ENCODE results near the gene IFT22. TPM values are rescaled to one million over a fixed set of nuclear protein-coding genes. Genes with fewer than 3 reads are reported as not detected.

The IFT22 gene
- total RNA-seq, 1 experiment from 2014 or later, result 15.5 TPM

DNA sequence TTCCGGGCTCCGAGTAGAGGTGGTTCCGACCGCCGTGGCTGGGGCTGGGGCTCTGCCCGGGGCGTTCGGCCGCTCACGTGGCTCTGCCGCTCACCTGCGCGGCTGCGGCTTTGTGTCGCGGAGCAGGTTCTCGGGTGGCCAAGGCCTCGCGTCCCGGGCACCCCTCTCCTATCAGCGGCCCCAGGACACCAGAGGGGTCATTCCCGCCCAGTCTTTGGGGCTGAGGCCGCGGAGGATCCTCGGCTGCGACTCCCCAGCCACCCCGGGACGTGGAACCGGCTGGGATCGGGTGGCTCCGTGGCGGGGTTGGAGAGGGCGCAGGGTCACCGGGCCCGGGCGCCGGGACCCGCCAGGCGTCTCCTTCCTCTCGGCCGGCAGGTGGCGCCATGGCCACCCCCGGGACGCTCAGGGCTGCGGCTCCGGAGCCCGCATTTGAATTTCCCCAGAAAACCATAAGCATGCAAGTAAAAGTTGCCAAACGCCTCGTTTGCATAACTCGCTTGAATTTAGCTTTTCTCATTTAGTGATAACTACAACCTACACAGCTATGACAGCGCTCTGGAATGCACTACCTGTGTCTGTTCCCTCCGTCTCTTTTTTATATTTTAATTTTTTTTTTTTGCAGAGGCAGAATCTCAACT lies 42.2 kb upstream of the IFT22 start (continued):
- no peak for TF ChIP-seq SMAD3 (CRISPR knock-in tag; IDR thresholded peaks at IDR 0.05; ENCODE audit: borderline replicate concordance)
- TF ChIP-seq JUN (CRISPR knock-in tag; IDR thresholded peaks at IDR 0.05), result peak; percentile 52; the same call in 1 of the 2 replicates
- no peak for TF ChIP-seq MYBL2 (CRISPR knock-in tag; IDR thresholded peaks at IDR 0.05)
- TF ChIP-seq, protein P1, sequence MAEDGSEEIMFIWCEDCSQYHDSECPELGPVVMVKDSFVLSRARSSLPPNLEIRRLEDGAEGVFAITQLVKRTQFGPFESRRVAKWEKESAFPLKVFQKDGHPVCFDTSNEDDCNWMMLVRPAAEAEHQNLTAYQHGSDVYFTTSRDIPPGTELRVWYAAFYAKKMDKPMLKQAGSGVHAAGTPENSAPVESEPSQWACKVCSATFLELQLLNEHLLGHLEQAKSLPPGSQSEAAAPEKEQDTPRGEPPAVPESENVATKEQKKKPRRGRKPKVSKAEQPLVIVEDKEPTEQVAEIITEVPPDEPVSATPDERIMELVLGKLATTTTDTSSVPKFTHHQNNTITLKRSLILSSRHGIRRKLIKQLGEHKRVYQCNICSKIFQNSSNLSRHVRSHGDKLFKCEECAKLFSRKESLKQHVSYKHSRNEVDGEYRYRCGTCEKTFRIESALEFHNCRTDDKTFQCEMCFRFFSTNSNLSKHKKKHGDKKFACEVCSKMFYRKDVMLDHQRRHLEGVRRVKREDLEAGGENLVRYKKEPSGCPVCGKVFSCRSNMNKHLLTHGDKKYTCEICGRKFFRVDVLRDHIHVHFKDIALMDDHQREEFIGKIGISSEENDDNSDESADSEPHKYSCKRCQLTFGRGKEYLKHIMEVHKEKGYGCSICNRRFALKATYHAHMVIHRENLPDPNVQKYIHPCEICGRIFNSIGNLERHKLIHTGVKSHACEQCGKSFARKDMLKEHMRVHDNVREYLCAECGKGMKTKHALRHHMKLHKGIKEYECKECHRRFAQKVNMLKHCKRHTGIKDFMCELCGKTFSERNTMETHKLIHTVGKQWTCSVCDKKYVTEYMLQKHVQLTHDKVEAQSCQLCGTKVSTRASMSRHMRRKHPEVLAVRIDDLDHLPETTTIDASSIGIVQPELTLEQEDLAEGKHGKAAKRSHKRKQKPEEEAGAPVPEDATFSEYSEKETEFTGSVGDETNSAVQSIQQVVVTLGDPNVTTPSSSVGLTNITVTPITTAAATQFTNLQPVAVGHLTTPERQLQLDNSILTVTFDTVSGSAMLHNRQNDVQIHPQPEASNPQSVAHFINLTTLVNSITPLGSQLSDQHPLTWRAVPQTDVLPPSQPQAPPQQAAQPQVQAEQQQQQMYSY (CRISPR knock-in tag; IDR thresholded peaks at IDR 0.05), result no peak
- TF ChIP-seq, protein P2, sequence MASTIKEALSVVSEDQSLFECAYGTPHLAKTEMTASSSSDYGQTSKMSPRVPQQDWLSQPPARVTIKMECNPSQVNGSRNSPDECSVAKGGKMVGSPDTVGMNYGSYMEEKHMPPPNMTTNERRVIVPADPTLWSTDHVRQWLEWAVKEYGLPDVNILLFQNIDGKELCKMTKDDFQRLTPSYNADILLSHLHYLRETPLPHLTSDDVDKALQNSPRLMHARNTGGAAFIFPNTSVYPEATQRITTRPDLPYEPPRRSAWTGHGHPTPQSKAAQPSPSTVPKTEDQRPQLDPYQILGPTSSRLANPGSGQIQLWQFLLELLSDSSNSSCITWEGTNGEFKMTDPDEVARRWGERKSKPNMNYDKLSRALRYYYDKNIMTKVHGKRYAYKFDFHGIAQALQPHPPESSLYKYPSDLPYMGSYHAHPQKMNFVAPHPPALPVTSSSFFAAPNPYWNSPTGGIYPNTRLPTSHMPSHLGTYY (CRISPR knock-in tag; IDR thresholded peaks at IDR 0.05), result no peak
- TF ChIP-seq, protein P3, sequence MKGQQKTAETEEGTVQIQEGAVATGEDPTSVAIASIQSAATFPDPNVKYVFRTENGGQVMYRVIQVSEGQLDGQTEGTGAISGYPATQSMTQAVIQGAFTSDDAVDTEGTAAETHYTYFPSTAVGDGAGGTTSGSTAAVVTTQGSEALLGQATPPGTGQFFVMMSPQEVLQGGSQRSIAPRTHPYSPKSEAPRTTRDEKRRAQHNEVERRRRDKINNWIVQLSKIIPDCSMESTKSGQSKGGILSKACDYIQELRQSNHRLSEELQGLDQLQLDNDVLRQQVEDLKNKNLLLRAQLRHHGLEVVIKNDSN (CRISPR knock-in tag; IDR thresholded peaks at IDR 0.05), result peak; percentile 72
- TF ChIP-seq, protein P4, sequence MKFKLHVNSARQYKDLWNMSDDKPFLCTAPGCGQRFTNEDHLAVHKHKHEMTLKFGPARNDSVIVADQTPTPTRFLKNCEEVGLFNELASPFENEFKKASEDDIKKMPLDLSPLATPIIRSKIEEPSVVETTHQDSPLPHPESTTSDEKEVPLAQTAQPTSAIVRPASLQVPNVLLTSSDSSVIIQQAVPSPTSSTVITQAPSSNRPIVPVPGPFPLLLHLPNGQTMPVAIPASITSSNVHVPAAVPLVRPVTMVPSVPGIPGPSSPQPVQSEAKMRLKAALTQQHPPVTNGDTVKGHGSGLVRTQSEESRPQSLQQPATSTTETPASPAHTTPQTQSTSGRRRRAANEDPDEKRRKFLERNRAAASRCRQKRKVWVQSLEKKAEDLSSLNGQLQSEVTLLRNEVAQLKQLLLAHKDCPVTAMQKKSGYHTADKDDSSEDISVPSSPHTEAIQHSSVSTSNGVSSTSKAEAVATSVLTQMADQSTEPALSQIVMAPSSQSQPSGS (CRISPR knock-in tag; IDR thresholded peaks at IDR 0.05; ENCODE audit: borderline replicate concordance, low read depth), result no peak
- no peak for TF ChIP-seq SOX15 (CRISPR knock-in tag; IDR thresholded peaks at IDR 0.05)
- TF ChIP-seq, protein P5, sequence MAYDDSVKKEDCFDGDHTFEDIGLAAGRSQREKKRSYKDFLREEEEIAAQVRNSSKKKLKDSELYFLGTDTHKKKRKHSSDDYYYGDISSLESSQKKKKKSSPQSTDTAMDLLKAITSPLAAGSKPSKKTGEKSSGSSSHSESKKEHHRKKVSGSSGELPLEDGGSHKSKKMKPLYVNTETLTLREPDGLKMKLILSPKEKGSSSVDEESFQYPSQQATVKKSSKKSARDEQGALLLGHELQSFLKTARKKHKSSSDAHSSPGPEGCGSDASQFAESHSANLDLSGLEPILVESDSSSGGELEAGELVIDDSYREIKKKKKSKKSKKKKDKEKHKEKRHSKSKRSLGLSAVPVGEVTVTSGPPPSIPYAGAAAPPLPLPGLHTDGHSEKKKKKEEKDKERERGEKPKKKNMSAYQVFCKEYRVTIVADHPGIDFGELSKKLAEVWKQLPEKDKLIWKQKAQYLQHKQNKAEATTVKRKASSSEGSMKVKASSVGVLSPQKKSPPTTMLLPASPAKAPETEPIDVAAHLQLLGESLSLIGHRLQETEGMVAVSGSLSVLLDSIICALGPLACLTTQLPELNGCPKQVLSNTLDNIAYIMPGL (CRISPR knock-in tag; IDR thresholded peaks at IDR 0.05), result peak; percentile 98
- TF ChIP-seq, protein P6, sequence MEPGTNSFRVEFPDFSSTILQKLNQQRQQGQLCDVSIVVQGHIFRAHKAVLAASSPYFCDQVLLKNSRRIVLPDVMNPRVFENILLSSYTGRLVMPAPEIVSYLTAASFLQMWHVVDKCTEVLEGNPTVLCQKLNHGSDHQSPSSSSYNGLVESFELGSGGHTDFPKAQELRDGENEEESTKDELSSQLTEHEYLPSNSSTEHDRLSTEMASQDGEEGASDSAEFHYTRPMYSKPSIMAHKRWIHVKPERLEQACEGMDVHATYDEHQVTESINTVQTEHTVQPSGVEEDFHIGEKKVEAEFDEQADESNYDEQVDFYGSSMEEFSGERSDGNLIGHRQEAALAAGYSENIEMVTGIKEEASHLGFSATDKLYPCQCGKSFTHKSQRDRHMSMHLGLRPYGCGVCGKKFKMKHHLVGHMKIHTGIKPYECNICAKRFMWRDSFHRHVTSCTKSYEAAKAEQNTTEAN (CRISPR knock-in tag; IDR thresholded peaks at IDR 0.05), result no peak
- TF ChIP-seq, protein P7, sequence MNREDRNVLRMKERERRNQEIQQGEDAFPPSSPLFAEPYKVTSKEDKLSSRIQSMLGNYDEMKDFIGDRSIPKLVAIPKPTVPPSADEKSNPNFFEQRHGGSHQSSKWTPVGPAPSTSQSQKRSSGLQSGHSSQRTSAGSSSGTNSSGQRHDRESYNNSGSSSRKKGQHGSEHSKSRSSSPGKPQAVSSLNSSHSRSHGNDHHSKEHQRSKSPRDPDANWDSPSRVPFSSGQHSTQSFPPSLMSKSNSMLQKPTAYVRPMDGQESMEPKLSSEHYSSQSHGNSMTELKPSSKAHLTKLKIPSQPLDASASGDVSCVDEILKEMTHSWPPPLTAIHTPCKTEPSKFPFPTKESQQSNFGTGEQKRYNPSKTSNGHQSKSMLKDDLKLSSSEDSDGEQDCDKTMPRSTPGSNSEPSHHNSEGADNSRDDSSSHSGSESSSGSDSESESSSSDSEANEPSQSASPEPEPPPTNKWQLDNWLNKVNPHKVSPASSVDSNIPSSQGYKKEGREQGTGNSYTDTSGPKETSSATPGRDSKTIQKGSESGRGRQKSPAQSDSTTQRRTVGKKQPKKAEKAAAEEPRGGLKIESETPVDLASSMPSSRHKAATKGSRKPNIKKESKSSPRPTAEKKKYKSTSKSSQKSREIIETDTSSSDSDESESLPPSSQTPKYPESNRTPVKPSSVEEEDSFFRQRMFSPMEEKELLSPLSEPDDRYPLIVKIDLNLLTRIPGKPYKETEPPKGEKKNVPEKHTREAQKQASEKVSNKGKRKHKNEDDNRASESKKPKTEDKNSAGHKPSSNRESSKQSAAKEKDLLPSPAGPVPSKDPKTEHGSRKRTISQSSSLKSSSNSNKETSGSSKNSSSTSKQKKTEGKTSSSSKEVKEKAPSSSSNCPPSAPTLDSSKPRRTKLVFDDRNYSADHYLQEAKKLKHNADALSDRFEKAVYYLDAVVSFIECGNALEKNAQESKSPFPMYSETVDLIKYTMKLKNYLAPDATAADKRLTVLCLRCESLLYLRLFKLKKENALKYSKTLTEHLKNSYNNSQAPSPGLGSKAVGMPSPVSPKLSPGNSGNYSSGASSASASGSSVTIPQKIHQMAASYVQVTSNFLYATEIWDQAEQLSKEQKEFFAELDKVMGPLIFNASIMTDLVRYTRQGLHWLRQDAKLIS (CRISPR knock-in tag; IDR thresholded peaks at IDR 0.05; ENCODE audit: borderline replicate concordance), result peak; percentile 64; the same call in 1 of the 2 replicates
- TF ChIP-seq, protein P8, sequence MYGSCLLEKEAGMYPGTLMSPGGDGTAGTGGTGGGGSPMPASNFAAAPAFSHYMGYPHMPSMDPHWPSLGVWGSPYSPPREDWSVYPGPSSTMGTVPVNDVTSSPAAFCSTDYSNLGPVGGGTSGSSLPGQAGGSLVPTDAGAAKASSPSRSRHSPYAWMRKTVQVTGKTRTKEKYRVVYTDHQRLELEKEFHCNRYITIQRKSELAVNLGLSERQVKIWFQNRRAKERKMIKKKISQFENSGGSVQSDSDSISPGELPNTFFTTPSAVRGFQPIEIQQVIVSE (CRISPR knock-in tag; IDR thresholded peaks at IDR 0.05; ENCODE audit: borderline replicate concordance), result no peak
- TF ChIP-seq, protein P9, sequence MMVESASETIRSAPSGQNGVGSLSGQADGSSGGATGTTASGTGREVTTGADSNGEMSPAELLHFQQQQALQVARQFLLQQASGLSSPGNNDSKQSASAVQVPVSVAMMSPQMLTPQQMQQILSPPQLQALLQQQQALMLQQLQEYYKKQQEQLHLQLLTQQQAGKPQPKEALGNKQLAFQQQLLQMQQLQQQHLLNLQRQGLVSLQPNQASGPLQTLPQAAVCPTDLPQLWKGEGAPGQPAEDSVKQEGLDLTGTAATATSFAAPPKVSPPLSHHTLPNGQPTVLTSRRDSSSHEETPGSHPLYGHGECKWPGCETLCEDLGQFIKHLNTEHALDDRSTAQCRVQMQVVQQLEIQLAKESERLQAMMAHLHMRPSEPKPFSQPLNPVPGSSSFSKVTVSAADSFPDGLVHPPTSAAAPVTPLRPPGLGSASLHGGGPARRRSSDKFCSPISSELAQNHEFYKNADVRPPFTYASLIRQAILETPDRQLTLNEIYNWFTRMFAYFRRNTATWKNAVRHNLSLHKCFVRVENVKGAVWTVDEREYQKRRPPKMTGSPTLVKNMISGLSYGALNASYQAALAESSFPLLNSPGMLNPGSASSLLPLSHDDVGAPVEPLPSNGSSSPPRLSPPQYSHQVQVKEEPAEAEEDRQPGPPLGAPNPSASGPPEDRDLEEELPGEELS (CRISPR knock-in tag; IDR thresholded peaks at IDR 0.05), result 0 out of 2 replicates have a peak, but pooled peaks have one; percentile 29
- no peak for TF ChIP-seq FOXJ3 (CRISPR knock-in tag; IDR thresholded peaks at IDR 0.05; ENCODE audit: borderline replicate concordance)
- TF ChIP-seq PRRX2 (CRISPR knock-in tag; IDR thresholded peaks at IDR 0.05), result no peak
- no peak for TF ChIP-seq RORB (CRISPR knock-in tag; IDR thresholded peaks at IDR 0.05)
- TF ChIP-seq CREB1 (CRISPR knock-in tag; IDR thresholded peaks at IDR 0.05), result 0 out of 2 replicates have a peak, but pooled peaks have one; percentile 62
- TF ChIP-seq EMX1 (CRISPR knock-in tag; IDR thresholded peaks at IDR 0.05), result no peak
- TF ChIP-seq, protein P10, sequence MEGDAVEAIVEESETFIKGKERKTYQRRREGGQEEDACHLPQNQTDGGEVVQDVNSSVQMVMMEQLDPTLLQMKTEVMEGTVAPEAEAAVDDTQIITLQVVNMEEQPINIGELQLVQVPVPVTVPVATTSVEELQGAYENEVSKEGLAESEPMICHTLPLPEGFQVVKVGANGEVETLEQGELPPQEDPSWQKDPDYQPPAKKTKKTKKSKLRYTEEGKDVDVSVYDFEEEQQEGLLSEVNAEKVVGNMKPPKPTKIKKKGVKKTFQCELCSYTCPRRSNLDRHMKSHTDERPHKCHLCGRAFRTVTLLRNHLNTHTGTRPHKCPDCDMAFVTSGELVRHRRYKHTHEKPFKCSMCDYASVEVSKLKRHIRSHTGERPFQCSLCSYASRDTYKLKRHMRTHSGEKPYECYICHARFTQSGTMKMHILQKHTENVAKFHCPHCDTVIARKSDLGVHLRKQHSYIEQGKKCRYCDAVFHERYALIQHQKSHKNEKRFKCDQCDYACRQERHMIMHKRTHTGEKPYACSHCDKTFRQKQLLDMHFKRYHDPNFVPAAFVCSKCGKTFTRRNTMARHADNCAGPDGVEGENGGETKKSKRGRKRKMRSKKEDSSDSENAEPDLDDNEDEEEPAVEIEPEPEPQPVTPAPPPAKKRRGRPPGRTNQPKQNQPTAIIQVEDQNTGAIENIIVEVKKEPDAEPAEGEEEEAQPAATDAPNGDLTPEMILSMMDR (IDR thresholded peaks at IDR 0.05), result peak; percentile 91
